ENCODE measurements around the gene MGARP. TPM values are rescaled to one million over a fixed set of nuclear protein-coding genes. Genes with fewer than 3 reads are reported as not detected.

Gene MGARP
- total and polyA plus RNA-seq, 3 donors from 2014 or later: 2.3 to 10.9 (median 3.1) TPM

- intact Hi-C loops (cut with DNase I; ENCODE audit: low total_unique reads): loop anchor here (5.0 to 10.0 kb wide), 2 partner anchors 70 to 158 kb away; partner anchors contain the start of gene RAB33B
- no peak overlapping the region for H3K27ac ChIP-seq
- no peaks in the 10 kb centered on the region for H3K36me3 ChIP-seq (ENCODE audit: low read depth, missing control alignments)
- 77 to 78% methylated on average over 2 of the region's 2 CpGs for WGBS, 2 donors
- TF ChIP-seq CTCF (IDR thresholded peaks at IDR 0.05) (no peak), POLR2A (IDR thresholded peaks at IDR 0.05) (no peak)
- peaks cover 16% of the 10 kb centered on the region for H3K4me1 ChIP-seq
- H3K4me3 ChIP-seq: no peak overlapping the region
- no peaks in the 10 kb centered on the region for H3K9me3 ChIP-seq
- DNase-seq: no peak
- H3K27me3 ChIP-seq: no peaks in the 10 kb centered on the region
Observed at GRCh38 chr4:139297001-139297410, 17.0 kb upstream of the MGARP start.

GRCh38 chr4:139295942-139296299 lies 15.9 kb upstream of the MGARP start:
- Histone ChIP-seq H3K9me3 (no peaks in the 10 kb centered on the region), H3K4me3 (peak overlapping the region; percentile 77 to 79), H3K27me3 (no peaks in the 10 kb centered on the region), H3K27ac (peak overlapping the region; percentile 82 to 88), H3K36me3 (ENCODE audit: low read depth, missing control alignments) (no peaks in the 10 kb centered on the region), H3K4me1 (peaks cover 16% of the 10 kb centered on the region)
- WGBS, 2 donors: 4 to 11% methylated on average over 6 of the region's 6 CpGs
- TF ChIP-seq CTCF (IDR thresholded peaks at IDR 0.05) (no peak), POLR2A (IDR thresholded peaks at IDR 0.05) (no peak)
- DNase-seq: no peak
- intact Hi-C loops (cut with DNase I; ENCODE audit: low total_unique reads): loop anchor here (5.0 to 10.0 kb wide), 2 partner anchors 69 to 159 kb away; partner anchors contain the start of gene RAB33B

GRCh38 chr4:139295206-139295941 lies 15.3 kb upstream of the MGARP start:
- H3K9me3 ChIP-seq: no peaks in the 10 kb centered on the region
- peak overlapping the region; percentile 77 to 79 for H3K4me3 ChIP-seq
- H3K4me1 ChIP-seq: peaks cover 16% of the 10 kb centered on the region
- H3K27me3 ChIP-seq: no peaks in the 10 kb centered on the region
- peak; percentile 99 for DNase-seq
- TF ChIP-seq POLR2A (IDR thresholded peaks at IDR 0.05): no peak
- peak; percentile 88 to 95 (median 93) for TF ChIP-seq CTCF (IDR thresholded peaks at IDR 0.05)
- peak overlapping the region; percentile 82 to 88 for H3K27ac ChIP-seq
- H3K36me3 ChIP-seq (ENCODE audit: low read depth, missing control alignments): no peaks in the 10 kb centered on the region
- WGBS, 2 donors: 0 to 1% methylated on average over 28 to 33 of the region's 51 CpGs
- intact Hi-C loops (cut with DNase I; ENCODE audit: low total_unique reads): loop anchor here (5.0 to 10.0 kb wide), 2 partner anchors 68 to 159 kb away; partner anchors contain the start of gene RAB33B

- H3K4me3 ChIP-seq: no peak overlapping the region
- H3K9me3 ChIP-seq: no peaks in the 10 kb centered on the region
- no peak for DNase-seq
- intact Hi-C loops (cut with DNase I; ENCODE audit: low total_unique reads): no loop called here
- H3K4me1 ChIP-seq: no peaks in the 10 kb centered on the region
- no peaks in the 10 kb centered on the region for H3K27me3 ChIP-seq
- TF ChIP-seq CTCF (IDR thresholded peaks at IDR 0.05) (no peak), POLR2A (IDR thresholded peaks at IDR 0.05) (no peak)
- no peak overlapping the region for H3K27ac ChIP-seq
- 95 to 96% methylated on average over 7 of the region's 7 CpGs for WGBS, 2 donors
- H3K36me3 ChIP-seq (ENCODE audit: low read depth, missing control alignments): no peaks in the 10 kb centered on the region
Observed at GRCh38 chr4:139286186-139286698, 6.2 kb upstream of the MGARP start.

Measured in testis (tissue), 3 donors.